Measurements from ENCODE around the gene GLI1.
"Not testable (repeated sequence)": the region's sequence is repeated elsewhere in the genome, so short reads cannot be mapped to it uniquely, and the experiment has no call there.

GLI1 gene

GRCh38 chr12:57500213-57500612 is 40.6 kb downstream of the GLI1 start:
- DNase-seq: no peak

DNA sequence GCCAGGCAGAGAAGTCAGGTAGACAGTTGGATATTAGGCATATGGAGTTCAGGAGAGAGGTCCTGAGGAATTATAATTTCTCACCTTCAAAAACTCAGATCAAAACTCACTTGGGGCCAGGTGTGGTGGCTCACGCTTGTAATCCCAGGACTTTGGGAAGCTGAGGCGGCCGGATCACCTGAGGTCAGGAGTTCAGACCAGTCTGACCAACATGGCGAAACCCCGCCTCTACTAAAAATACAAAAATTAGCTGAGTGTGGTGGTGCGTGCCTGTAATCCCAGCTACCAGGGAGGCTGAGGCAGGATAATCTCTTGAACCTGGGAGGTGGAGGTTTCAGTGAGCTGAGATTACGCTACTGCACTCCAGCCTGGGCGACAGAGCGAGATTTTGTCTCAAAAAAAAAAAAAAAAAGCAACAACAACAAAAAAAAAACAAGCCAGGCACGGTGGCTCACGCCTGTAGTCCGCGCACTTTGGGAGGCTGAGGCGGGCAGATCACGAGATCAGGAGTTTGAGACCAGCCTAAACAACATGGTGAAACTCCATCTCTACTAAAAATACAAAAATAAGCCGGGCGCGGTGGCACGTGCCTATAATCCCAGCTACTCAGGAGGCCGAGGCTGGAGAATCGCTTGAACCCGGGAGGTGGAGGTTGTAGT is 42.9 kb downstream of the GLI1 start:
- DNase-seq: not testable (repeated sequence)

DNA sequence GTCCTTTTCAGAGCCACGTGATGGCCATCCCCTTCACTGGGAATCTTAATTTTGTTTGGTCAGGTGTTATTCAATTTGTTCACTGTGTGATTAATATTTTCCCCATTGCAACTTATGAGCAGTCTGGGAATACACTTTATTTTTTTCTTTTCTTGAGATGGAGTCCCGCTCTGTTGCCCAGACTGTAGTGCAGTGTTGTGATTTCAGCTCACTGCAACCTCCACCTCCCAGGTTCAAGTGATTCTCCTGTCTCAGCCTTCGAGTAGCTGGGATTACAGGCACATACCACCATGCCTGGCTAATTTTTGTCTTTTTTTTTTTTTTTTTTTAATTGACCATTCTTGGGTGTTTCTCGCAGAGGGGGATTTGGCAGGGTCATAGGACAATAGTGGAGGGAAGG is 47.0 kb downstream of the GLI1 start:
- DNase-seq: not testable (repeated sequence)

GRCh38 chr12:57507796-57508195 is 48.2 kb downstream of the GLI1 start:
- not testable (repeated sequence) for DNase-seq

GRCh38 chr12:57511161-57511560 is 51.6 kb downstream of the GLI1 start:
- DNase-seq: no peak

DNA sequence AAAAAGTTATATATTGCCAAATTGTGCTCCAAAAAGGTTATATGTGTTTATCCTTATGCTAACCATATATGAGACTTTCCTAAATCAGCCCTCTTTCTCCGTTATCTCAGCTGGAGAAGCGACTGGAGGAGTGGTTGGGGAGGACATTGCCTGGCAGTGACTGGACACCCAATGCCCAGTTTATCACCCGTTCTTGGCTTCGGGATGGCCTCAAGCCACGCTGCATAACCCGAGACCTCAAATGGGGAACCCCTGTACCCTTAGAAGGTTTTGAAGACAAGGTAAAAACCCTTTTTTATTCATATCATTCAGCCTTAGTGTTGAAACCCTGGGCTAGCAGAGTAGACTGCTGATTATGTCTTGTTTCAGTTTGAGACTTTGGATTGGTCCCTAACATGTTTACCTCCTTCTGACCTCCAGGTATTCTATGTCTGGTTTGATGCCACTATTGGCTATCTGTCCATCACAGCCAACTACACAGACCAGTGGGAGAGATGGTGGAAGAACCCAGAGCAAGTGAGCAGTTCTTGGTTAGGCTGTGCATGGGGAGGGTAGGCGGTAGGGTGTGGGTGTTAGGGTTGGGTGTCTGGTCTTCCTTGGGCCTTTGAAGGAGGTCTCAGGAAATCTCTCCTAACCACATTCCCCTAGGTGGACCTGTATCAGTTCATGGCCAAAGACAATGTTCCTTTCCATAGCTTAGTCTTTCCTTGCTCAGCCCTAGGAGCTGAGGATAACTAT is 52.2 kb downstream of the GLI1 start:
- DNase-seq: no peak

- no peak for DNase-seq
Observed at GRCh38 chr12:57512665-57513064, 53.1 kb downstream of the GLI1 start.

- DNase-seq: no peak
Observed at GRCh38 chr12:57513266-57513665, 53.7 kb downstream of the GLI1 start.

- not testable (repeated sequence) for DNase-seq
Observed at GRCh38 chr12:57513677-57514076, 54.1 kb downstream of the GLI1 start.

DNA sequence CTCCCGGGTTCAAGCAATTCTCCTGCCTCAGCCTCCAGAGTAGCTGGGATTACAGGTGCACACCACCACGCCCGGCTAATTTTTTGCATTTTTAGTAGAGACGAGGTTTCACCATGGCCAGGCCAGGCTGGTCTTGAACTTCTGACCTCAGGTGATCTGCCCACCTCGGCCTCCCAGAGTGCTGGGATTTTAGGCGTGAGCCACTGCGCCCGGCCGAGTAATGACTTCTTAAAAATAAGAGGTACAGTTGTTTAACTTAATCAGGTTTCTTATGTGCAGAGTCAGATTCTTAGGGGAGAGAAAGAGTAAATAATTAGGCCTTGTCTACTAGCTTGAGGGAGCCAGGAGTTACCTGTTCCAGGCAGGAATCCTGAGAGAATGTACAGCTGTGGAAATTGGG is 54.7 kb downstream of the GLI1 start:
- not testable (repeated sequence) for DNase-seq

DNA sequence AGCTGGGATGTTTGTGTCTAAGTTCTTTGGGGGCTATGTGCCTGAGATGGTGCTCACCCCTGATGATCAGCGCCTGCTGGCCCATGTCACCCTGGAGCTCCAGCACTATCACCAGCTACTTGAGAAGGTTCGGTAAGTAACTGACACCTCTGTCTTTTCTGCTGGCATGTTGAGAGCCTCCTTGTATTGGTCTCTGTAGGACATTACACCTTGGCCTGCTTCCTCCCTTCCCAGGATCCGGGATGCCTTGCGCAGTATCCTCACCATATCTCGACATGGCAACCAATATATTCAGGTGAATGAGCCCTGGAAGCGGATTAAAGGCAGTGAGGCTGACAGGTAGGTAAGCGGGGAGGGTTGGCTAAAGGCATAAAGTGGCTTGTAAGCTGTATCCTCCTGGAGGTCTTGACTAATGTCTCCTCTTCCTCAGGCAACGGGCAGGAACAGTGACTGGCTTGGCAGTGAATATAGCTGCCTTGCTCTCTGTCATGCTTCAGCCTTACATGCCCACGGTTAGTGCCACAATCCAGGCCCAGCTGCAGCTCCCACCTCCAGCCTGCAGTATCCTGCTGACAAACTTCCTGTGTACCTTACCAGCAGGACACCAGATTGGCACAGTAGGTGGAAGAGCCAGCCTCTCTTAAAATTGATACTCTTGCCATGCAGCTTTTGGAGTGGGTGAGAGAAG is 55.3 kb downstream of the GLI1 start:
- DNase-seq: no peak

GRCh38 chr12:57515408-57515933 is 55.9 kb downstream of the GLI1 start:
- DNase-seq: no peak

GRCh38 chr12:57515934-57516541 is 56.5 kb downstream of the GLI1 start:
- DNase-seq: no peak

DNA sequence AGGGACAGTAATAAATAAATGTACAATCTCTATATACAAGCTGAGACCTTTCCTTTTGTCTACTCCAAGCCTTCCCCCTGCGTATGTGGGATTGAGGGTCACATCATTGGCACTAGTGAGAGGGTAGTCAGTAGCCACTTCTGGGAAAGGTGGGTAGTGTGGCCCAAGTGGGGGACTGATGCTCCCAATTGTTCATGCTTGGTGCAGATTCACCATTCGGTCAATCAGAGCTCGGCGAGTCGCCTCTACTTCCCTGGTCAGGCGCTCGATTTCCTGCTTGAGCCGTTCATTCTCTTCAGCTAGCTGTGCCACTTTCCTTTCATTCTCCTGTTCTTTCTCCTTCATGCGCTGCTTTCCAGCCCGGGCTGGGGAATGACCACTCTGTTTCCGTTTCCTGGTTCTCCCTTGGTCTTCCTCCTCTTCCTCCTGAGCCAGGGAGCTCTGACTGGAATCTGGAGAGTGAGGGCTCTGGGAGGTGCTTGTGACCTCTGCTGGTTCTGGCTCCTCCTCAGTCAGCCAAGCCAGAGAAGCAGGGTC is 57.1 kb downstream of the GLI1 start:
- DNase-seq: no peak

DNA sequence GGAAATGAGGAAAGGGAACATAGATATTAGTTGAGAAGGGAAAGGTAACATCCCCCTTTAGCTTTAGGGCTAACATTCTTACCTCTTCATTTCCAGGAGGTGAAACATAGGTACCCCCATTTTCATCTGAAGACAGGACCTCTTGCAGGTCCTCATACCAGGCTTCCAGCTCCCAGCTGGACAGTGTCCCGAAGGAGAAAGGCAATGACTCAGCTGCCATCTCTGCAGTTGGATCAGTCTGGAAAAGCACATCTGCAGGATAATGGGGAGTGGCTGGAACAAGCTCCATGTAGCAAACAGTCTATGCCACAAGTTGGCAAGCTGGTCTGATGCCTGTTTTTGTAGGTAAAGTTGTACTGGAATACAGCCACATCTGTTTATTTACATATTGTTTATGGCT is 57.6 kb downstream of the GLI1 start:
- no peak for DNase-seq

GRCh38 chr12:57517718-57518117 is 58.1 kb downstream of the GLI1 start:
- not testable (repeated sequence) for DNase-seq

GRCh38 chr12:57518176-57518919 is 58.8 kb downstream of the GLI1 start:
- no peak for DNase-seq

GRCh38 chr12:57518920-57519795 is 59.6 kb downstream of the GLI1 start:
- peak; percentile 23 for DNase-seq

GRCh38 chr12:57519796-57520052 is 60.1 kb downstream of the GLI1 start:
- peak; percentile 20 for DNase-seq

- peak; percentile 100 for DNase-seq
Observed at GRCh38 chr12:57520053-57520818, 60.7 kb downstream of the GLI1 start, which contains the start of gene DDIT3. TSS of gene DDIT3 (minus strand) at chr12:57520514. CDS start at chr12:57517406, 3,108 bp downstream.

Data from activated naive CD4-positive, alpha-beta T cell treated with anti-CD3 and anti-CD28 coated beads, Interleukin-2, amount 50 U/mL, for 16 hours (primary cell).